Activated naive CD8-positive, alpha-beta T cell treated with anti-CD3 and anti-CD28 coated beads for 36 hours (primary cell): Measurements from ENCODE around the gene EPB41L3. TPM values are rescaled to one million over a fixed set of nuclear protein-coding genes. Genes with fewer than 3 reads are reported as not detected.
"Not testable (repeated sequence)": the region's sequence is repeated elsewhere in the genome, so short reads cannot be mapped to it uniquely, and the experiment has no call there.

Source experiments
- DNase-seq: peaks from one replicate; pipeline ENCODE4 v3.0.0; 2021
- H3K27ac Mint-ChIP-seq: one replicate; pipeline ENCODE4 v1.8.0; 2022; ENCODE audit warnings: mild to moderate bottlenecking, moderate library complexity, mixed read lengths
- H3K27me3 Mint-ChIP-seq: one replicate; pipeline ENCODE4 v1.8.0; 2022; ENCODE audit warnings: mild to moderate bottlenecking, mixed read lengths
- H3K36me3 Mint-ChIP-seq: one replicate; pipeline ENCODE4 v1.8.0; 2021; ENCODE audit warnings: mild to moderate bottlenecking, mixed read lengths
- H3K4me1 Mint-ChIP-seq: one replicate; pipeline ENCODE4 v1.8.0; 2021; ENCODE audit warnings: mixed read lengths
- H3K4me3 Mint-ChIP-seq: one replicate; pipeline ENCODE4 v1.8.0; 2022; ENCODE audit warnings: mild to moderate bottlenecking, moderate library complexity, mixed read lengths
- H3K9me3 Mint-ChIP-seq: one replicate; pipeline ENCODE4 v1.8.0; 2022; ENCODE audit warnings: mixed read lengths
- total RNA-seq, 2 experiments: library from RNA; stranded (reverse); gene quantifications; one replicate each; pipeline ENCODE4 v1.2.3, GENCODE V29; 2021

Gene EPB41L3
- total RNA-seq, 2 experiments from 2014 or later = 0.80 to 1.1 TPM

DNA sequence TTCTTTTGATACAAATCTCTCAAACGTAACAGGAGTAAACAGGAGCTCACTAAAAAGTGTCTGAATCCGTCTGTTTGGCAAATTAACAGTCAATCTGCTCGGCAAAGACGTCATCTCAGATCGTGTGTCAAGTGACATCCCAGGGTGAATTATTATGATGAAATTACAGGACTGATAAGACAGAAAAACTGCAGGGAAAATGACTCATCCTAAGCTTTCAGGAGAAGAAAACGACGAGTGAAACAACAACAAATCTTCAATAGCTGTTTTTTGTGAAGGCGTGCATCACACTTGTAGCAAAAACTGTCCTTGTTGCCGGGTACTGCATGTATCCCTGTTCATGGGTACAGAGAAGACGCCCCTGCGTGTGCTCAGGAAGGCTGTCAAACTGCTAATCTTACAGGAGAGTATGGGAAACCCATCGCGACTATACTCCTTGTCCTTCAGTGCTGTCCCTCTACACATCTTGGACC is 24.9 kb downstream of the EPB41L3 start:
- DNase-seq = no peak
- no peak overlapping the region for H3K4me3 Mint-ChIP-seq
- no peaks in the 10 kb centered on the region for H3K9me3 Mint-ChIP-seq
- H3K36me3 Mint-ChIP-seq = no peaks in the 10 kb centered on the region
- H3K4me1 Mint-ChIP-seq = peaks cover 3% of the 10 kb centered on the region
- H3K27ac Mint-ChIP-seq = no peak overlapping the region
- H3K27me3 Mint-ChIP-seq = no peaks in the 10 kb centered on the region

DNA sequence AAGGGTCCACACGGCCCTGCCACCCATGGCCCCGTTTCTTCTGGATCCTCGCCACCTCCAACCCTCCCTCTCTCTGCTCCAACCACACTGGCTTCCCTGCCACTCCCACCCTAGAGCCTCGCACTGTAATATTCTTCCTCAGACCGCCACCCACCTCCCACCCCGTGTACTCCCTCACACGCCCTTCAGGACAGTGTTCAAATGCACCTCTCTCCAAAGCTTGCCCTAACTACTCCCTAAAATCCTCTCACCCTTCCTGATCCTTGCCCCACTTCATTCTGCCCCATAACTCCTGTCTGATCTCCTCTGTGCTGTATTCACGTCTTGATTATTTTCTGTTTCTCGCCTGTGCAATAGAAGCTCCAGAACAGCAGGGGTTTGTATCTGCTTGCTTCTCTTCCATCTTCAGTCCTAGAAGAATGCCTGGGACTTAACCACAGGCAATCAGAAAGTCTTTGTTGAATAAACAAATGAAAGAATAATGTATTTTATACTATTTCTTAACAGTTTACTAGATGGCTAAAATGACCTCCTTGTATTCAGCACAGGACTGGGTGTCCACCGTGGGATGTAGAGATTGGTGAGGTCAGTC is 25.5 kb downstream of the EPB41L3 start:
- no peaks in the 10 kb centered on the region for H3K27me3 Mint-ChIP-seq
- no peak overlapping the region for H3K27ac Mint-ChIP-seq
- no peak for DNase-seq
- H3K36me3 Mint-ChIP-seq = no peaks in the 10 kb centered on the region
- no peaks in the 10 kb centered on the region for H3K9me3 Mint-ChIP-seq
- H3K4me3 Mint-ChIP-seq = no peak overlapping the region
- peaks cover 3% of the 10 kb centered on the region for H3K4me1 Mint-ChIP-seq

GRCh38 chr18:5516841-5517240 is 27.0 kb downstream of the EPB41L3 start:
- H3K36me3 Mint-ChIP-seq = no peaks in the 10 kb centered on the region
- H3K27ac Mint-ChIP-seq = no peak overlapping the region
- H3K4me1 Mint-ChIP-seq = peaks cover 3% of the 10 kb centered on the region
- H3K27me3 Mint-ChIP-seq = no peaks in the 10 kb centered on the region
- DNase-seq = no peak
- H3K9me3 Mint-ChIP-seq = no peaks in the 10 kb centered on the region
- no peak overlapping the region for H3K4me3 Mint-ChIP-seq

GRCh38 chr18:5515011-5515784 is 28.6 kb downstream of the EPB41L3 start:
- no peak overlapping the region for H3K27ac Mint-ChIP-seq
- no peaks in the 10 kb centered on the region for H3K36me3 Mint-ChIP-seq
- no peak for DNase-seq
- no peaks in the 10 kb centered on the region for H3K9me3 Mint-ChIP-seq
- H3K4me3 Mint-ChIP-seq = no peak overlapping the region
- H3K4me1 Mint-ChIP-seq = peaks cover 3% of the 10 kb centered on the region
- H3K27me3 Mint-ChIP-seq = no peaks in the 10 kb centered on the region

- H3K36me3 Mint-ChIP-seq = no peaks in the 10 kb centered on the region
- H3K27me3 Mint-ChIP-seq = no peaks in the 10 kb centered on the region
- H3K4me3 Mint-ChIP-seq = no peak overlapping the region
- no peaks in the 10 kb centered on the region for H3K9me3 Mint-ChIP-seq
- H3K4me1 Mint-ChIP-seq = peaks cover 3% of the 10 kb centered on the region
- H3K27ac Mint-ChIP-seq = no peak overlapping the region
- DNase-seq = no peak
Measured at GRCh38 chr18:5513947-5514346, 29.9 kb downstream of the EPB41L3 start.

- DNase-seq = no peak
- peaks cover 4% of the 10 kb centered on the region for H3K27me3 Mint-ChIP-seq
- no peak overlapping the region for H3K4me3 Mint-ChIP-seq
- H3K27ac Mint-ChIP-seq = no peak overlapping the region
- H3K4me1 Mint-ChIP-seq = peaks cover 3% of the 10 kb centered on the region
- no peaks in the 10 kb centered on the region for H3K9me3 Mint-ChIP-seq
- H3K36me3 Mint-ChIP-seq = no peaks in the 10 kb centered on the region
Measured at GRCh38 chr18:5512176-5512575, 31.6 kb downstream of the EPB41L3 start.

DNA sequence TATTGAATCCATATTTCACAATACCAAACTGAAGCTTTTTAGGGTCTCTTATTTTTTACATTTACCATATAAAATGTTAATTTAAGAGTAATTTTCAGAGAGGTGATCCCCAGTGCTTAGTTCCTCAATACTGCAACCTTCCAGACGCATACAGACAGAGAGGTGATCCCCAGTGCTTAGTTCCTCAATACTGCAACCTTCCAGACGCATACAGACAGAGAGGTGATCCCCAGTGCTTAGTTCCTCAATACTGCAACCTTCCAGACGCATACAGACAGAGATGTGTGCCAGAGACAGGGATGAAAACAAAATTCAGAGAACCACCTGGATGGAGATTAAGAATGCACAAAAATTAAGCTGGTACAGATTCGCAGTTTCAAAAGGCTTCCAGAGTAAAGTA is 32.3 kb downstream of the EPB41L3 start:
- not testable (repeated sequence) for H3K36me3 Mint-ChIP-seq, H3K4me3 Mint-ChIP-seq, H3K27ac Mint-ChIP-seq, DNase-seq, H3K27me3 Mint-ChIP-seq, H3K4me1 Mint-ChIP-seq, H3K9me3 Mint-ChIP-seq

DNA sequence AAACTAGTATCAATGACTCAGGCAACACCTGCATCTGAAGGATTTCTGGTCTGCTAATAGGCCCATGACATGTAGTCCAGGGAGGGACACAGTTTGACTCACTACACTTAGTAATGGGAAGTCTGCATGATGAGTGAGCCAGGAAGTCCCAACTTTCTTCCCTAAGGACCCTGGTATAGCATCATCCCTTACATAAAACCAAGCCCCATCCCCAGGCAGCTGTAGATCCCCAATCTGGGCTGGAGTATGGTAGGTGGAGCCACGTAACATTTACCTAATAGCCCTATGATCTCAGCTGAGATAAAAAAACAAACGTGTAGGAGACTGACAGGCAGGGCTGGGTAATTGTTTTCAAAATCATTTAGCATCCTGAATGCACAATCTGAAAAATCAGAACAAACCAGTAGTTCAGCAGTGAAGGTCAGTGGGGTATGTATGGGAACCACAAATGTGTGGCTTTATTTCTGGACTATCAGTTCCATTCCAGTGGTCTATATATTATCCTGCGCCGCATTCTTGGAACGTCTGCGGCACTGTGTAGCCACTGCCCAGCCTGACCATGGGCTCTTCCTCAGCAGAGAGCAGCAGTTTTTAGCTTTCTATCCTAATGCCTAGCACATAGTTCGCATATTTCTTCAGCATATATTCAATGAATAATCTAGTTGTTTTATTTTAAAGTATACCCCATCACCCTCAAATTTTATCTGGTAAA is 33.5 kb downstream of the EPB41L3 start:
- H3K4me3 Mint-ChIP-seq = no peak overlapping the region
- no peak overlapping the region for H3K27ac Mint-ChIP-seq
- H3K27me3 Mint-ChIP-seq = peaks cover 16% of the 10 kb centered on the region
- H3K4me1 Mint-ChIP-seq = no peaks in the 10 kb centered on the region
- no peak for DNase-seq
- no peaks in the 10 kb centered on the region for H3K9me3 Mint-ChIP-seq
- no peaks in the 10 kb centered on the region for H3K36me3 Mint-ChIP-seq

GRCh38 chr18:5508821-5509220 is 35.0 kb downstream of the EPB41L3 start:
- Mint-ChIP-seq H3K36me3 (no peaks in the 10 kb centered on the region), H3K4me3 (no peak overlapping the region), H3K4me1 (no peaks in the 10 kb centered on the region), H3K27ac (no peak overlapping the region), H3K9me3 (no peaks in the 10 kb centered on the region), H3K27me3 (peaks cover 21% of the 10 kb centered on the region)
- no peak for DNase-seq

DNA sequence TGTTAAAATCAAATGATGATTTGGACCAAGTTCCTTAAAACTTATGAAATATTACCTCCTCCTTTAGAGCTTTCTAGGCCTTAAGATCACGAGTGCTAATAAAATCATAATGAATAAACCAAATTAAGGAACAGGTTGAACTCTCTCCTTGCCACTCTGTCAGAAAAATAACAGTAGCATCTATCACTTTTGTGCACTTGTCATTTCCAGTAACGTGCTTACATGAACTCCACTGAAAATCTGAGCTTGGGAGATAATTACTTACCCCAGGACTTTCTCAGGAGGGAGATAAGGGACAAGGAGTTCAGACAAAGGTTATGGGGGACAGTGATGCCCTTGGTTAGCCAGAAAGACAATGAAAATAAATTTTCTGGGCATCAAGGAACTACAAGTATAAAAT is 36.0 kb downstream of the EPB41L3 start:
- Mint-ChIP-seq H3K9me3 (no peaks in the 10 kb centered on the region), H3K4me1 (no peaks in the 10 kb centered on the region), H3K36me3 (no peaks in the 10 kb centered on the region), H3K27me3 (peaks cover 21% of the 10 kb centered on the region), H3K27ac (no peak overlapping the region), H3K4me3 (no peak overlapping the region)
- DNase-seq = no peak

GRCh38 chr18:5506174-5506573 is 37.6 kb downstream of the EPB41L3 start:
- no peak overlapping the region for H3K4me3 Mint-ChIP-seq
- no peaks in the 10 kb centered on the region for H3K36me3 Mint-ChIP-seq
- no peak for DNase-seq
- H3K27me3 Mint-ChIP-seq = peaks cover 21% of the 10 kb centered on the region
- H3K9me3 Mint-ChIP-seq = no peaks in the 10 kb centered on the region
- H3K4me1 Mint-ChIP-seq = no peaks in the 10 kb centered on the region
- H3K27ac Mint-ChIP-seq = no peak overlapping the region

GRCh38 chr18:5503740-5504139 is 40.1 kb downstream of the EPB41L3 start:
- Mint-ChIP-seq H3K36me3 (no peaks in the 10 kb centered on the region), H3K9me3 (no peaks in the 10 kb centered on the region), H3K27ac (no peak overlapping the region), H3K27me3 (peaks cover 29% of the 10 kb centered on the region), H3K4me1 (no peaks in the 10 kb centered on the region), H3K4me3 (no peak overlapping the region)
- DNase-seq = no peak

DNA sequence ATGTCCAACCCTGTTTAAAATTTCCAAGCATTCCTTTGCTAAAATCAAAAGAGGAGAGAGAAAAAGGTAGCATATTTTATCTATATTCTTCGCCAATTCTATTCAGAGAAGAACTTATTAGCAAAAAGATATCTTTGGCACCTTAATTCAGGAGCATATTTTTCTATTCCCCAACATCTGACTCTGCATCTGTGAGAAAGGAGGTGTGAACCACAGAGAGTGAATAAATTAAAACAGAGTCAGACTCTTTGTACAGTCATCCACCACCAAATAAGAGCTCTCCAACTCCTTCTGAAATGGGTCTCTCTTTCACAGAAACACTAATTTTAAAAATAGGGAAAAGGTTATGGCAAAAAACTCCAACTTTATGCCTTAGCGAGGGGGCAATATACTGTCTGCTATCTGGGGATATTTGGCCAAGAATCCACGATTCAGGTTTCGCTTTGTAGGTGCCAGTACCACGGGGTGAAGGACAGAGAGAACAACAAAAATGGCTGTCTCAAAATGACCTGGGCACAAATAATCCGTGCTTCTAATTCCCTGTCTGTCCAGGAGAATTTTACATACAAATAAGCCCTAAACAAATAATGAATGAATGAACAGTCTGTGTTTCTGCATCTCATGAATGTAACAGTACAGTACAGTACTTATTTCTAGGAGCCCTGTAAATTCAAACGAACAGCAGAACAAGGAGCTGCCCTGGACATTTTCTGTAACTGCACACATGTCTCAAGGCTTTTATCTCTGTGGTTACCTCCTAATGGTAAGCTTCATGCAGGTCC is 43.4 kb downstream of the EPB41L3 start:
- H3K4me3 Mint-ChIP-seq = no peak overlapping the region
- peaks cover 13% of the 10 kb centered on the region for H3K27me3 Mint-ChIP-seq
- no peak overlapping the region for H3K27ac Mint-ChIP-seq
- no peaks in the 10 kb centered on the region for H3K4me1 Mint-ChIP-seq
- H3K36me3 Mint-ChIP-seq = no peaks in the 10 kb centered on the region
- no peak for DNase-seq
- H3K9me3 Mint-ChIP-seq = no peaks in the 10 kb centered on the region

- H3K36me3 Mint-ChIP-seq = no peaks in the 10 kb centered on the region
- H3K27me3 Mint-ChIP-seq = peaks cover 8% of the 10 kb centered on the region
- no peak overlapping the region for H3K4me3 Mint-ChIP-seq
- H3K4me1 Mint-ChIP-seq = no peaks in the 10 kb centered on the region
- no peaks in the 10 kb centered on the region for H3K9me3 Mint-ChIP-seq
- no peak overlapping the region for H3K27ac Mint-ChIP-seq
- DNase-seq = no peak
Measured at GRCh38 chr18:5498452-5498851, 45.3 kb downstream of the EPB41L3 start.

- H3K27me3 Mint-ChIP-seq = peaks cover 8% of the 10 kb centered on the region
- no peak for DNase-seq
- H3K27ac Mint-ChIP-seq = no peak overlapping the region
- no peaks in the 10 kb centered on the region for H3K9me3 Mint-ChIP-seq
- no peaks in the 10 kb centered on the region for H3K4me1 Mint-ChIP-seq
- no peak overlapping the region for H3K4me3 Mint-ChIP-seq
- no peaks in the 10 kb centered on the region for H3K36me3 Mint-ChIP-seq
Measured at GRCh38 chr18:5496305-5496704, 47.5 kb downstream of the EPB41L3 start.
